Cardiac muscle cell (in vitro differentiated cells and primary cell): ENCODE data around the gene MYOF. TPM values are rescaled to one million over a fixed set of nuclear protein-coding genes. Genes with fewer than 3 reads are reported as not detected.

Experiments
- DNase-seq, 2 donors: peaks; one replicate each; pipeline versions ENCODE4 v3.0.0 to v3.0.0-alpha.2; 2010 to 2017; ENCODE audit warnings: low read depth in 1 of 2, low spot score in 1 of 2
- H3K27ac ChIP-seq: fragments of 200-600 bp; sonication (generic); 2 replicates; pipeline ENCODE4 v1.5.1; 2016
- H3K27me3 ChIP-seq: fragments of 200-600 bp; sonication (generic); 2 replicates; pipeline ENCODE4 v1.6.0; 2016; ENCODE audit warnings: control low read depth
- H3K36me3 ChIP-seq: fragments of 200-600 bp; sonication (generic); 2 replicates; pipeline ENCODE4 v1.5.1; 2016; ENCODE audit warnings: control low read depth
- H3K4me1 ChIP-seq: fragments of 200-600 bp; sonication (generic); 2 replicates; pipeline ENCODE4 v1.8.1; 2017; ENCODE audit warnings: low read depth, mild to moderate bottlenecking, mixed run types
- H3K4me3 ChIP-seq: fragments of 200-600 bp; sonication (generic); 2 replicates; pipeline ENCODE4 v1.5.1; 2016; ENCODE audit warnings: mild to moderate bottlenecking
- H3K9me3 ChIP-seq: fragments of 200-600 bp; sonication (generic); 2 replicates; pipeline ENCODE4 v1.5.1; 2017; ENCODE audit warnings: low read depth, mild to moderate bottlenecking, control low read depth
- polyA plus RNA-seq: library from polyadenylated mRNA; unstranded; fragments of >200 nt; fragmentation: Nextera tagmentation; extraction: Ambion mirVana; gene quantifications from 2 replicates; pipeline ENCODE4 v1.2.1, GENCODE V29; 2016
- total RNA-seq: library from RNA; depleted of rRNA; stranded (reverse); fragments of >200 nt; gene quantifications from 2 replicates; pipeline ENCODE4 v1.2.3, GENCODE V29; 2016
- TF ChIP-seq, protein P1 (sequence below): IDR thresholded peaks from 2 replicates; pipeline ENCODE4 v1.5.1; 2012; ENCODE audit warnings: low read depth, mild to moderate bottlenecking, low read length

The MYOF gene
- total and polyA plus RNA-seq, 2 experiments from 2014 or later, result 13.4 to 22.4 TPM

DNA sequence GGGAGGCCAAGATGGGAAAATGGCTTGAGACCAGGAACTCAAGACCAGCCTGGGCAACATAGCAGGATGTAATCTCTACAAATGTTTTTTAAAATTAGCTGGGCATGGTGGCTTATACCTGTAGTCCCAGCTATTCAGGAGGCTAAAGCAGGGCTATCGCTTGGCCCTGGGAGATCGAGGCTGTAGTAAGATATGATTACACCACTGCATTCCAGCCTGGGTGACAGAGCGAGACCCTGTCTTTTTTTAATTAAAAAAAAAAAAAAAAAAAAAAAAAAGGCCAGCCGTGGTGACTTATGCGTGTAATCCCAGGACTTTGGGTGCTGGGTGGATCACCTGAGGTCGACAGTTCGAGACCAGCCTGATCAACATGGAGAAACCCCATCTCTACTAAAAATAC lies 27.4 kb downstream of the MYOF start:
- TF ChIP-seq, protein P1, sequence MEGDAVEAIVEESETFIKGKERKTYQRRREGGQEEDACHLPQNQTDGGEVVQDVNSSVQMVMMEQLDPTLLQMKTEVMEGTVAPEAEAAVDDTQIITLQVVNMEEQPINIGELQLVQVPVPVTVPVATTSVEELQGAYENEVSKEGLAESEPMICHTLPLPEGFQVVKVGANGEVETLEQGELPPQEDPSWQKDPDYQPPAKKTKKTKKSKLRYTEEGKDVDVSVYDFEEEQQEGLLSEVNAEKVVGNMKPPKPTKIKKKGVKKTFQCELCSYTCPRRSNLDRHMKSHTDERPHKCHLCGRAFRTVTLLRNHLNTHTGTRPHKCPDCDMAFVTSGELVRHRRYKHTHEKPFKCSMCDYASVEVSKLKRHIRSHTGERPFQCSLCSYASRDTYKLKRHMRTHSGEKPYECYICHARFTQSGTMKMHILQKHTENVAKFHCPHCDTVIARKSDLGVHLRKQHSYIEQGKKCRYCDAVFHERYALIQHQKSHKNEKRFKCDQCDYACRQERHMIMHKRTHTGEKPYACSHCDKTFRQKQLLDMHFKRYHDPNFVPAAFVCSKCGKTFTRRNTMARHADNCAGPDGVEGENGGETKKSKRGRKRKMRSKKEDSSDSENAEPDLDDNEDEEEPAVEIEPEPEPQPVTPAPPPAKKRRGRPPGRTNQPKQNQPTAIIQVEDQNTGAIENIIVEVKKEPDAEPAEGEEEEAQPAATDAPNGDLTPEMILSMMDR, result no peak
- Histone ChIP-seq H3K27ac (no peak overlapping the region), H3K36me3 (no peaks in the 10 kb centered on the region), H3K9me3 (no peaks in the 10 kb centered on the region), H3K4me3 (no peak overlapping the region), H3K27me3 (no peaks in the 10 kb centered on the region), H3K4me1 (no peaks in the 10 kb centered on the region)
- DNase-seq, result no peak

GRCh38 chr10:93454146-93454545 lies 28.0 kb downstream of the MYOF start:
- H3K9me3 ChIP-seq, result no peaks in the 10 kb centered on the region
- DNase-seq, result no peak
- H3K36me3 ChIP-seq, result no peaks in the 10 kb centered on the region
- no peaks in the 10 kb centered on the region for H3K4me1 ChIP-seq
- H3K27me3 ChIP-seq, result no peaks in the 10 kb centered on the region
- TF ChIP-seq, protein P1, result no peak
- no peak overlapping the region for H3K4me3 ChIP-seq
- H3K27ac ChIP-seq, result no peak overlapping the region

- DNase-seq, result no peak
- no peaks in the 10 kb centered on the region for H3K9me3 ChIP-seq
- H3K27ac ChIP-seq, result no peak overlapping the region
- H3K4me3 ChIP-seq, result no peak overlapping the region
- no peaks in the 10 kb centered on the region for H3K27me3 ChIP-seq
- TF ChIP-seq, protein P1, result no peak
- no peaks in the 10 kb centered on the region for H3K4me1 ChIP-seq
- no peaks in the 10 kb centered on the region for H3K36me3 ChIP-seq
Measured at GRCh38 chr10:93452143-93452542, 30.0 kb downstream of the MYOF start.

- Histone ChIP-seq H3K4me3 (no peak overlapping the region), H3K27ac (no peak overlapping the region), H3K9me3 (no peaks in the 10 kb centered on the region), H3K36me3 (no peaks in the 10 kb centered on the region), H3K27me3 (no peaks in the 10 kb centered on the region), H3K4me1 (no peaks in the 10 kb centered on the region)
- TF ChIP-seq, protein P1, result no peak
- no peak for DNase-seq
Measured at GRCh38 chr10:93451244-93451947, 30.7 kb downstream of the MYOF start.

- Histone ChIP-seq H3K4me3 (no peak overlapping the region), H3K9me3 (no peaks in the 10 kb centered on the region), H3K27ac (no peak overlapping the region), H3K4me1 (peaks cover 9% of the 10 kb centered on the region), H3K27me3 (no peaks in the 10 kb centered on the region), H3K36me3 (no peaks in the 10 kb centered on the region)
- TF ChIP-seq, protein P1, result no peak
- no peak for DNase-seq
Measured at GRCh38 chr10:93447970-93448369, 34.2 kb downstream of the MYOF start.
